Left cardiac atrium (tissue), 4 donors: Measurements from ENCODE around the gene SORCS2. TPM values are rescaled to one million over a fixed set of nuclear protein-coding genes. Genes with fewer than 3 reads are reported as not detected.
"Not testable (repeated sequence)": the region's sequence is repeated elsewhere in the genome, so short reads cannot be mapped to it uniquely, and the experiment has no call there.

Experiments
- ATAC-seq, 2 donors: fragments of 200-7000 bp; cut with Tn5 transposase; one replicate each; pipeline ENCODE4 v1.9.1; 2020; ENCODE audit warnings: mild to moderate bottlenecking in 2 of 2, moderate library complexity in 2 of 2
- DNase-seq: peaks from one replicate; pipeline ENCODE4 v3.0.0-alpha.2; 2020
- intact Hi-C, 2 donors: fragments of 100-400 bp; cut with DNase I; formaldehyde crosslinking; loops; one replicate each; pipeline versions ENCODE4 v1.14.1 to v1.15.1; 2022 to 2023
- total RNA-seq, 2 donors: library from RNA; stranded (reverse); fragmentation: NEBNext Ultra II Directional; extraction: Animal tissue kit (Norgen Biotek cat#: 25700); gene quantifications; one replicate each; pipeline ENCODE4 v1.2.1, GENCODE V29; 2021
- donor health status: DM: no; HTN: yes; CAD: no.
- donor health status: DM: no; HTN: yes; CAD: no; lungs with severe emphysema.
- donor health status: DM: yes; HTN: yes; CAD: no.
- donor health status: Dilated cardiomyopathy.

The SORCS2 gene
- total RNA-seq, 2 donors from 2014 or later: 2.4 to 2.6 TPM

- intact Hi-C loops: loop anchor here in 1 of 2 donors (10.0 kb wide), 1 partner anchor 46 kb away; no protein-coding TSS in a partner anchor
- ATAC-seq (no peak), DNase-seq (no peak)
These were observed 16.4 kb downstream of the SORCS2 start for GRCh38 chr4:7208509-7209451.

GRCh38 chr4:7209699-7210098 is 17.4 kb downstream of the SORCS2 start:
- DNase-seq: no peak
- intact Hi-C loops: loop anchor here in 1 of 2 donors (10.0 kb wide), 1 partner anchor 45 kb away; no protein-coding TSS in a partner anchor
- no peak for ATAC-seq

- DNase-seq (no peak), ATAC-seq (no peak)
- intact Hi-C loops: no loop called here
These were observed 18.5 kb downstream of the SORCS2 start for GRCh38 chr4:7210824-7211223.

GRCh38 chr4:7212101-7212674 is 19.9 kb downstream of the SORCS2 start:
- no peak for ATAC-seq
- intact Hi-C loops: no loop called here
- no peak for DNase-seq

GRCh38 chr4:7212921-7213320 is 20.6 kb downstream of the SORCS2 start:
- no peak for DNase-seq
- intact Hi-C loops: no loop called here
- ATAC-seq: no peak

GRCh38 chr4:7213807-7214206 is 21.5 kb downstream of the SORCS2 start:
- ATAC-seq: no peak
- intact Hi-C loops: no loop called here

GRCh38 chr4:7214359-7214758 is 22.0 kb downstream of the SORCS2 start:
- no peak for ATAC-seq
- intact Hi-C loops: no loop called here
- no peak for DNase-seq

More at GRCh38 chr4:7213807-7214206, 21.5 kb downstream of the SORCS2 start:
- DNase-seq: no peak

GRCh38 chr4:7215187-7215586 is 22.8 kb downstream of the SORCS2 start:
- ATAC-seq, intact Hi-C loops, DNase-seq: not testable (repeated sequence)

GRCh38 chr4:7217039-7217438 is 24.7 kb downstream of the SORCS2 start:
- no peak for DNase-seq
- intact Hi-C loops: no loop called here

GRCh38 chr4:7217474-7218321 is 25.4 kb downstream of the SORCS2 start:
- peak in 1 of 2 donors; percentile 16 for ATAC-seq
- intact Hi-C loops: no loop called here

More at GRCh38 chr4:7217039-7217438, 24.7 kb downstream of the SORCS2 start:
- ATAC-seq: no peak

GRCh38 chr4:7218686-7219085 is 26.3 kb downstream of the SORCS2 start:
- no peak for ATAC-seq
- intact Hi-C loops: no loop called here
- no peak for DNase-seq

More at GRCh38 chr4:7217474-7218321, 25.4 kb downstream of the SORCS2 start:
- DNase-seq: no peak

GRCh38 chr4:7222521-7222920 is 30.2 kb downstream of the SORCS2 start:
- ATAC-seq (peak in 1 of 2 donors; percentile 21), DNase-seq (no peak)
- intact Hi-C loops: no loop called here

- ATAC-seq (no peak), DNase-seq (no peak)
- intact Hi-C loops: no loop called here
These were observed 31.2 kb downstream of the SORCS2 start for GRCh38 chr4:7223541-7223940.

- no peak for DNase-seq
- ATAC-seq: no peak
- intact Hi-C loops: no loop called here
These were observed 31.7 kb downstream of the SORCS2 start for GRCh38 chr4:7224001-7224400.

GRCh38 chr4:7224878-7225533 is 32.7 kb downstream of the SORCS2 start:
- ATAC-seq (no peak), DNase-seq (no peak)
- intact Hi-C loops: no loop called here

- peak in 1 of 2 donors; percentile 17 for ATAC-seq
- no peak for DNase-seq
- intact Hi-C loops: no loop called here
These were observed 34.1 kb downstream of the SORCS2 start for GRCh38 chr4:7226439-7226838.

- ATAC-seq (peak; percentile 20 to 78), DNase-seq (no peak)
- intact Hi-C loops: no loop called here
These were observed 34.7 kb downstream of the SORCS2 start for GRCh38 chr4:7227008-7227407.

GRCh38 chr4:7228734-7229133 is 36.4 kb downstream of the SORCS2 start:
- no peak for ATAC-seq
- intact Hi-C loops: no loop called here
- DNase-seq: no peak
